Measurements from ENCODE around the gene RAD9A.

RAD9A gene

DNA sequence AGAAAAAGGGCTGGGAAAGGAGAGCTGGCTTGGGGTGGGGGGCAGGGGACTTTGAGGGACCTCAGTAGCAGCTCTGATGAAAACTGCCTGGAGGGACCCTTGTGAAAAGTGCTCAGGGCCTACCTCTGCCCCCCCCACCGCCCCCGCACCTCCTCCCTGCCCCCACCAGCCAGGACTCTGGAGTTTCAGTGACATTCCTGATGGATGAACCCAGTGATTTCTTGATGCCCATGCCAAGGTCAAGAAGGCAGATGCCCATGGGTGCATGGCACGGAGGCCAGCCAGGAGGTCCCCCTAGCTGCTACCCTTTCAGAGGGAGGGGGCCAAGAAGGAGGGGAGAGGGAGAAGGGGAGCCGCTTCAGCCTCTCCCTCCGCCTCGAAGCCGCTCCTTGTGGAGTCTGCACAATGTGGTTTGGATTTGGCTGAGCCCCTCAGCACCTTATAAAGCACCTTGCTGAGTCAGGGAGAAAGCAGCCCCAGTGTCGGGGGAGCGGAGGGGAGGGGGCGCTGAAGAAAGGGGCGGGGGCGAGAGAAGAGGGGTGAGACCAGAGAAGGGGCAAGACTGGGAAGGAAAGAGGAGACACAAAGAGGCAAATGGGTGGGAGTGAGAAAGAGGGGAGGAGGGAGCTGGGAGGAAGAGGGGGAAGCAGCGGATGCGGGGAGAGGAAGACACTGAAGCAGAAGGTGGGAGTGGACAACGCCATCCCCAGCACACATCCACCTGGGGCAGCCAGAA is 16.3 kb upstream of the RAD9A start:
- DNase-seq, result no peak

GRCh38 chr11:67376063-67376820 is 15.5 kb upstream of the RAD9A start:
- DNase-seq, result no peak

DNA sequence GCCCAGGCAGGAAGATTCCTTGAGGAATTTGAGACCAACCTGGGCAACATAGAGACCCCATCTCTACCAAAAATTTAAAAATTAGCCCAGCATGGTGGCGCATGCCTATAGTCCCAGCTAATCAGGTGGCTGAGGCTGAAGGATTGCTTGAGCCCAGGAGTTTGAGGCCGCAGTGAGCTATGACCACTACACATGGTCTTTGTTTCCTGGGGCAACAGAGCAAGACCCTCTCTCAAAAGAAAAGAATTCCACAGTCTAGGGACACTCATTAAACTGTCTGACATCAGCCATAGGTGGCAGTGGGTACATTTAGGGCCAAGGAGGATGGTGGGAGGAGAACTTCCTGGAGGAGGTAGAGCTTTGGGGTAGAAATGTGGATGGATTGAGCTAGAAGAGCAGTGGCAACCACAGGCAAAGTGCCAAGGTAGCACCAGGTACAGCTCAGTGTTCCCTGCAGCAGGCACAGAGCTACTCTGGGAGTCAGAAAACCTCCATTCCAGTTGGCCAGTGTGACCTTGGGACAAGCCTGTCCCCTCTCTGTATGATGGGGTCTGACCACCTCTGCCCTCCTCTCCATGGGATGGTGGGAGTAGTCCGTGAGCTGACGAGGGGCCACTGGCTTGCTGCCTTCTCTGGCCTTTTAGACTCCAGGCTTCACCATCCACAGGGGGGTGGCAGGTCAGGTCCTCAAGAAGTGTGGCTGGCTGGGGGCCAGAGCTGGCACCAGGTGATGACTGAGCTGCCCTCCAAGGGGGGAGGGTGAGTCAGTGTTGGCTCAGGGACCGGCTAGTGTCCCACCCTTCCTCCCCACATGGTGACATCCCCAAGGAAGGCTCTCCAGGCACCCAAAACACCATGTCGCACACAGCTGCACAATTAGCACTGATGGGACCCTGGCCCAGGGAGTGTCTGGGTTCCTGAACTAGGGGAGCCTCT is 14.6 kb upstream of the RAD9A start:
- DNase-seq, result no peak

- DNase-seq, result no peak
Measured at GRCh38 chr11:67378544-67378943, 13.2 kb upstream of the RAD9A start.

DNA sequence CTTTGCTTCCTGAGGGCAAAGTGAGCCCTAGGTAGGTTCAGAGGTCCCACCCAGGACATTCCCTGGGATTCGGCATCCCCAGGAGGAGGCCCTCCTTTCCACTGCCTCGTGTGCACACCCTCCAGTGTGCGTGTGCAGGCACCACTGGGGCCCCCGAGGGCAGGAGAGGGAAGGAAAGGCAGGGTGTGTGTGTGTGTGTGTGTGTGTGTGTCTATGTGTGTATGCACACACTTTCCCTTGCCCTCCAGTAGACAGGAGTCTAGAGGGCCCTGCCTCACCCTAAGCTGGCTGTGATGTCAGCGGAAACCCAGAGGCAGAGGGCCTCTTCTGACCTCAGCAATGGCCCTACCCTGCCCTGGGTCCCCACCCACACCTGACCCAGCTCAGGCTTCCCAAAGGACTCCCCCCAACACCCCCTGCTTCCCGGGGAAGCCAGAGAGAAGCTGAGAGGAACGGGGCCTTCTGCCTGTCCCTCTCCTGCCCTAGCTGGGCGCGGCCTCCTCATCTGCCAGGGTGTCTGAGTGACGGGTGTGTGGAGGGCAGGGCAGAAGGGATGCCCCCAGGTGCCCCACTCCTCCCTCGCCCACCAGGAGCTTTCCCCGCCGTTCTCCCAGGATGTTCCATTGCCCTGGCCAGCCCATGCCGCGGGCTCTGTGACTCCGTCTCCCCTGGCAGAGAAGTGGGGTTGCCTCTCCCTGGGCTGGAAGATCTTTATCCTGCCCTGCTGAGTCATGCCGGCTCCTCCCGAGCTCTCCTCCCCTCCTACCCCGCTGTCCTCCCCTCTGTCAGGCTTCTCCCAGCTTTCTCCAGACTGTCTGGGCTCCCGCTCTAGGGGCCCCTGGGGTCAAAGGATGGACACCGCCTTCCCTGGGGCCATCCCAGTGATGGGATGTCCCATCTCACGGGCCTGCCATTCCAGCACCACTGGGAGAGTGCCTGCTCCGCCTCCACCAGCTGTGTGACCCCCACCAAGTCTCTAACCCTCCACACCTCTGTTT is 12.4 kb upstream of the RAD9A start:
- DNase-seq, result no peak

GRCh38 chr11:67381244-67381972 is 10.4 kb upstream of the RAD9A start:
- DNase-seq, result no peak

DNA sequence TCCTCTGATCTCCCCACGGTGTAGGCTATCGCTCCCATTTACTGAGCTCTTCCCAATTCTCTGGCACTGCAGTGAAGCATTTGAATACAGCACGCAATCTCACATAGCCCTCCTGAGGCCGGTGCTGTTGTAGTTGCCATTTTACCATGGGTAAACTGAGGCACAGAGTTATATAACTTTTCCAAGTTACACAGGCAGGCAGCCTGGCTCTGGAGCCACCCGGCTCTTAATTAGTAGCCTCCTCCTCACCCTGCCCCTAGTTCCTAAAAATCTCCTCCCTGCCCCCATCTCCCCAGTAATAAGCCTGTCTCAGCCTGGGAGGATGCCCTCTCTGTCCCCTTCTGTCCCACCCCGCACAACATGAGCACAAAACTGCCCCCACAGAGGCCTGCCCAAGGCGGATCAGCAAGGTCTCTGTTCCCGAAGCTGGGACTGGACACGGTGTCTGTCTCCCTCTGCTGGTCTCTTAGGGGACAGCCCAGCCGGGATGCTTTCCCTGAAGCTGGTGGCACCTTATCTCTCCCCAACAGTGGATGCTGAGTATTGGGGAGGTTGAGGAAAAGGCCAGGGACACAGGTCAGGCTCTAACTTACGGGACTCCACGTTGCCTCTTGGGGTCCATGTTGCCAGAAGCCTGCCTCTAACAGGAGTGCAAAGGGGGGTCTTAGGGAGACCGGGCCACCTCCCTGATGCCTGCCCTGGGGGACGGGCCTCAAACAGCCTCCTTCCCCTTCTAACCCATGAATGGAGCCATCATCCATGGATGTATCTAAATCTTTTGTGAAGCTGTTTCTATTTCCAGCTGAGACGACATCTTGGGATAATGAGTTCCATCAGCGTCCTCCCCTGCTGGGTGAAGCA is 9.3 kb upstream of the RAD9A start:
- peak; percentile 44 for DNase-seq

DNA sequence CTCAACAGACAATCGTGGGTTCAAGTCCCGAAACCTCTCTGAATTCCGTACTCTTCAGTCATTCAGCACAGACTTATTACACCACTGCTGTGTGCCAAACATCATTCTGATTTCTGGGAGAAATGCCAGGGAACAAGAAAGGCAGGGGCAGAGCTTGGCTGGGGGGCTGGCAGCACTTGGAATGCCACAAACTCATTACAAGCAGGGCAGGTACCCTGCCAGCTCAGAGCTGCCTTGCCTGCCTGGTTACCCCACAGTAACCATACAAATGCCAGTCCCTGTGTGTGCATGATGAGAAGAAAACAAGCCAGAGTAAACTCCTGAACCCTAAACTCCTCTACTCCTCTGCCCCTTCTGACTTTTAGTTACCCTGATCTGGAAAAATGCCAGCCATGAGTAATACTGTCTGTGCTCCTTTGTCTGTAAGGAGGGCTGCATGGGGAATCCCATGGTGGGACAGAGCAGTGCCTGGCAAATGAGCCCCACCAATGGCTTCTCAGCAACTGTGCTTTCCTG is 6.9 kb upstream of the RAD9A start:
- DNase-seq, result no peak

GRCh38 chr11:67387069-67387468 is 4.7 kb upstream of the RAD9A start:
- DNase-seq, result no peak

GRCh38 chr11:67387518-67387917 is 4.3 kb upstream of the RAD9A start:
- no peak for DNase-seq

DNA sequence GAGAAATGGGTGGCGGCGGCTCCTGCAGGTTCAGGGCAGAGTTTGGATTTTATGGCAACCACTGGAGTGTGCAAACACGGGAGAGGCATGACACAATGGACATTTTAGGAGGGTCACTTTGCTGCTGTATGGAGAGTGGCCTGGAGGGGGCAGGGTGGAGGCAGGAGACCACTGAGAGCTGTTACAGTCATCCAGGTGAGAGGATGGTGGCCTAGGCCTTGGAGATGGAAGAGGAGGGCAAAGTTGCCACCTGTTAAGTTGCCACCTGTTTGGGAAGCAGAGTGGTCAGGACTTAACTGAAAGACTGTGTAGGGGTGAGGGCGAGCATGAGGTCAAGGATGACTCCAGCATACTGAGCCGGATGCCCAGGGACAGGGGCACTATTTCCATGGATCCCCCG is 2.3 kb upstream of the RAD9A start:
- DNase-seq, result no peak

- DNase-seq, result no peak
Measured at GRCh38 chr11:67390947-67391303, 861 bp upstream of the RAD9A start.

DNA sequence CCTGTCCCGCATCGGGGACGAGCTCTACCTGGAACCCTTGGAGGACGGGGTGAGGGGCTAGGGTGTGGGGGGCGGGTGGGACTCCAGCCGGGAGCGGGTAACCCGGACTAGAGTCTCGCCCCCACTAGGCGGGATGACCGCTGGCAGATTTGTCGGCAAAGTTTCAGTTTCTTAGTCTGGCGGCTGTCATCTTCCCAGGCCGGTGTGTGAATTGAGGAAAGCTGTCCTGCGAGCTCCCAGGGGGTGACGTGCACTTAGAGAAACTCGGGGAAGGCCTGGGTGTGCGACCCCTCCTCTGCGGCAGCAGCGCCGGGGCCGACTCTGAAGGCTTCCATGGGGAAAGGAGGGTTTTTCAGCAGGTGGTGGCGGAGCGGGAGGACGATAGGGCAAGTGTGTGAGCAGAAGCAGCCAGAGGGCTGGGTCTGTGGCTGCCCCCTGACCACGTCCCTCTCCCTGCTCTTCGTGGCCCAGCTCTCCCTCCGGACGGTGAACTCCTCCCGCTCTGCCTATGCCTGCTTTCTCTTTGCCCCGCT is 463 bp downstream of the RAD9A start:
- DNase-seq, result no peak

DNA sequence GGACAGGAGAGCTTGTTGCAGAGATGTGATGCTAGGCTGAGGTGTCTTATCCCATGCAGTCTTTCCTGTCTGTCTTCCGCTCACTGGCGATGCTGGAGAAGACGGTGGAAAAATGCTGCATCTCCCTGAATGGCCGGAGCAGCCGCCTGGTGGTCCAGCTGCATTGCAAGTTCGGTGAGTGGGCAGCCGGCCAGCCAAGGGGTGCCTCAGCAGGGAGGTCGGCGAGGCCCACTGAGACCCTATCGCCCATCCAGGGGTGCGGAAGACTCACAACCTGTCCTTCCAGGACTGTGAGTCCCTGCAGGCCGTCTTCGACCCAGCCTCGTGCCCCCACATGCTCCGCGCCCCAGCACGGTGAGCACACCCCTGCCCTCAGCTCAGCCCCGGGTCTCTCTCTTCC is 1.7 kb downstream of the RAD9A start:
- no peak for DNase-seq

DNA sequence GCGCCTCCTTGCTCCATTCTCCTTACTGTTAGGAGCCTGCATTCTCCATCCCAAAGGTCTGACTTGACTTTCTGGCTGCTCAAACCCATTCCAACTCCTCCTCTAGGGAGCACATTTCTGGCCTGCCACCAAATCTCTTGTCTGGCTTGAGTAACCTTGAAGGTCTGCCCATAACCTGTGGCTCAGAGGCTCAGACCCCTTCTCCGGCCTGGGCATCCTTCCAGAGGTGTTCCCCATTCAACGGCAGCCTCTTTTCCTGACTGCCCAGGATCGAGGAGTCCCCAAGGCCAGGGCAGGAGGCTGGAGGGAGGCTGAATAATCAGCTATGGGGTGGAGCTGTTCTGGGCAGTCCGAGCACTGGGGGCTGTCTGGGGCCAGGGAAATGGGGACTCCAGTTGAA is 2.2 kb downstream of the RAD9A start:
- no peak for DNase-seq

DNA sequence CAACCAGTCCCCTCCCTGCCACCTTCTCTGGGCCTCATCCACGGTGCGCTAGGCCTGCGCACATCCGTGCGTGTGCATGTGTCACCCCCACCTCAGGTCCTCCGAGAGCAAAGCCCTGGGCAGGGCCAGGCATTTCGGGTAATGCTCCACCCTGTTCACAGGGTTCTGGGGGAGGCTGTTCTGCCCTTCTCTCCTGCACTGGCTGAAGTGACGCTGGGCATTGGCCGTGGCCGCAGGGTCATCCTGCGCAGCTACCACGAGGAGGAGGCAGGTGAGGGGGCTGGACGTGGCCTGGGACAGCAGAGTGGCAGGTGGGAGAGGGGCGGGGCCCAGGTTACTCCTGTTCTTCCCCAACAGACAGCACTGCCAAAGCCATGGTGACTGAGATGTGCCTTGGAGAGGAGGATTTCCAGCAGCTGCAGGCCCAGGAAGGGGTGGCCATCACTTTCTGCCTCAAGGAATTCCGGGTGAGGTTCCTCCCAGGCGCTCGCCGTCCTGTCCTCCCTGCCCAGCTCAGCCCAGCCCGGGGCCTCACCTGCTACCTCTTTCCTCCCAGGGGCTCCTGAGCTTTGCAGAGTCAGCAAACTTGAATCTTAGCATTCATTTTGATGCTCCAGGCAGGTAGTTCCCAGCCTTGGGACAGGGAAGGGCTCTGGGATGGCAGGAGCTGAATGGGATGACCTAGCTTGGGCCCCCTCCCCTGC is 3.9 kb downstream of the RAD9A start:
- no peak for DNase-seq

GRCh38 chr11:67396259-67396581 is 4.4 kb downstream of the RAD9A start:
- no peak for DNase-seq

DNA sequence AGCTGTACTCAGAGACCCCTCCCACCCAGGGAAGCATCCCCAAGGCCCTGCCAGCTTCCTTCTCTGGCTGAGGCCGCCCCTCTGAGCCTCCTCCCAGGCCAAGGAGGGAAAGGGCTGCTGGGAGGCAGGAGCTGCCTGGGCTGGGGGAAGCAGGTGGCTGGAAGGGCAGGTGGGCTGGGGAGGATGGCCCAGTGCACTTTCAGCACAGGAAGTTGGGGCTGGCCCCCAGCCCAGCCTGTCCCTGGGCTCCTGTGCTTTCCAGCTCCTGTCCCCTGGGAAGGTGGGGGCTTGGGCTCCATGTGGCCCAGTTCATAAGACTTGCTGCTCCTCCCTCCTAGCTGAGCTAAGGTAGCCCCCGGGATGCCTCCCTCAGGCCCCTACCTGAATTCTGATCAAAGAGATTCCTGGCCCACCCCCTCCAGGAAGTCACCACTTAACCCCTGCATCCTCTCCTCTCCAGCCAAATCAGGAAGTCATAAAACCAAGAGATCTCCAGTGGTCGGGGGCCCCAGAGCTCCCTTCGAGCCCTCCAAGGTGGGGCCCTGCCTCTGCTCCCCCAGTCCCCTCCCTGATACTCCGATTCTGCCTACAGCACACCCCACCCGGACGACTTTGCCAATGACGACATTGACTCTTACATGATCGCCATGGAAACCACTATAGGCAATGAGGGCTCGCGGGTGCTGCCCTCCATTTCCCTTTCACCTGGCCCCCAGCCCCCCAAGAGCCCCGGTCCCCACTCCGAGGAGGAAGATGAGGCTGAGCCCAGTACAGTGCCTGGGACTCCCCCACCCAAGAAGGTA is 5.0 kb downstream of the RAD9A start:
- DNase-seq, result no peak

- no peak for DNase-seq
Measured at GRCh38 chr11:67397536-67397935, 5.8 kb downstream of the RAD9A start.
